ENCODE results near the gene DPH7.
"Not testable (repeated sequence)": the region's sequence is repeated elsewhere in the genome, so short reads cannot be mapped to it uniquely, and the experiment has no call there.

Gene DPH7

GRCh38 chr9:137516144-137516917, 62.4 kb downstream of the DPH7 start:
- FAIRE-seq: no peak

- FAIRE-seq: no peak
Measured at GRCh38 chr9:137515338-137515724, 63.4 kb downstream of the DPH7 start.

- no peak for FAIRE-seq
Measured at GRCh38 chr9:137514691-137515337, 63.9 kb downstream of the DPH7 start.

GRCh38 chr9:137513801-137514570, 64.7 kb downstream of the DPH7 start:
- FAIRE-seq: not testable (repeated sequence)

- FAIRE-seq: not testable (repeated sequence)
Measured at GRCh38 chr9:137513136-137513535, 65.6 kb downstream of the DPH7 start.

- FAIRE-seq: no peak
Measured at GRCh38 chr9:137511758-137512463, 66.8 kb downstream of the DPH7 start.

GRCh38 chr9:137511126-137511525, 67.6 kb downstream of the DPH7 start:
- FAIRE-seq: not testable (repeated sequence)

GRCh38 chr9:137509198-137509597, 69.5 kb downstream of the DPH7 start:
- FAIRE-seq: no peak

- no peak for FAIRE-seq
Measured at GRCh38 chr9:137506702-137507171, 72.0 kb downstream of the DPH7 start.

GRCh38 chr9:137506274-137506673, 72.5 kb downstream of the DPH7 start:
- FAIRE-seq: no peak

- FAIRE-seq: no peak
Measured at GRCh38 chr9:137505421-137506140, 73.1 kb downstream of the DPH7 start.

Measured in islet of Langerhans (tissue), 1 donor.